Femur (tissue), 1 donor: ENCODE measurements around the gene FOXA2.

Source experiments
- DNase-seq: peaks from one replicate; pipeline ENCODE4 v3.0.0-alpha.2; 2017

FOXA2 gene

GRCh38 chr20:22583773-22584521 is 425 bp downstream of the FOXA2 start:
- no peak for DNase-seq

GRCh38 chr20:22582964-22583772 is 1.2 kb downstream of the FOXA2 start:
- DNase-seq = no peak

GRCh38 chr20:22582386-22582963 is 1.9 kb downstream of the FOXA2 start:
- DNase-seq = no peak

- no peak for DNase-seq
Observed at GRCh38 chr20:22581437-22582385, 2.7 kb downstream of the FOXA2 start.

GRCh38 chr20:22579711-22580697 is 4.4 kb downstream of the FOXA2 start:
- no peak for DNase-seq

GRCh38 chr20:22579119-22579427 is 5.3 kb downstream of the FOXA2 start:
- DNase-seq = no peak

- DNase-seq = no peak
Observed at GRCh38 chr20:22578221-22579118, 5.9 kb downstream of the FOXA2 start.

- DNase-seq = no peak
Observed at GRCh38 chr20:22577515-22578220, 6.7 kb downstream of the FOXA2 start.

- no peak for DNase-seq
Observed at GRCh38 chr20:22576733-22577514, 7.4 kb downstream of the FOXA2 start.

- no peak for DNase-seq
Observed at GRCh38 chr20:22576273-22576672, 8.1 kb downstream of the FOXA2 start.

- no peak for DNase-seq
Observed at GRCh38 chr20:22575737-22576136, 8.6 kb downstream of the FOXA2 start.

GRCh38 chr20:22575087-22575721 is 9.2 kb downstream of the FOXA2 start:
- no peak for DNase-seq

- DNase-seq = no peak
Observed at GRCh38 chr20:22574545-22575086, 9.8 kb downstream of the FOXA2 start.

GRCh38 chr20:22572491-22572890 is 11.9 kb downstream of the FOXA2 start:
- no peak for DNase-seq

- DNase-seq = no peak
Observed at GRCh38 chr20:22572023-22572422, 12.3 kb downstream of the FOXA2 start.

GRCh38 chr20:22569353-22569752 is 15.0 kb downstream of the FOXA2 start:
- DNase-seq = no peak

- no peak for DNase-seq
Observed at GRCh38 chr20:22568872-22569344, 15.5 kb downstream of the FOXA2 start.
